Dendritic cell treated with granulocyte-macrophage colony-stimulating factor and Interleukin-4, amounts not matched to agents 40 ng/mL and 50 ng/mL, for 4 days (primary cell): Measurements from ENCODE around the gene PAGE1.

Source experiments
- H3K27ac Mint-ChIP-seq: one replicate; pipeline ENCODE4 v1.8.0; 2022; ENCODE audit warnings: mild to moderate bottlenecking, mixed read lengths
- H3K27me3 Mint-ChIP-seq: one replicate; pipeline ENCODE4 v1.8.0; 2022; ENCODE audit warnings: mild to moderate bottlenecking, mixed read lengths
- H3K36me3 Mint-ChIP-seq: one replicate; pipeline ENCODE4 v1.8.0; 2022; ENCODE audit warnings: low read depth, mixed read lengths
- H3K4me1 Mint-ChIP-seq: one replicate; pipeline ENCODE4 v1.8.0; 2022; ENCODE audit warnings: low read depth, mixed read lengths
- H3K4me3 Mint-ChIP-seq: one replicate; pipeline ENCODE4 v1.8.0; 2022; ENCODE audit warnings: mild to moderate bottlenecking, moderate library complexity, mixed read lengths
- H3K9me3 Mint-ChIP-seq: one replicate; pipeline ENCODE4 v1.8.0; 2022; ENCODE audit warnings: mixed read lengths
- intact Hi-C: fragments of 100-400 bp; cut with micrococcal nuclease; formaldehyde crosslinking; loops from one replicate; pipeline ENCODE4 v1.15.0; 2022

The PAGE1 gene

GRCh38 chrX:49673394-49673793 is 22.4 kb downstream of the PAGE1 start:
- H3K4me3 Mint-ChIP-seq: no peak overlapping the region
- intact Hi-C loops: no loop called here
- H3K27me3 Mint-ChIP-seq: no peaks in the 10 kb centered on the region
- H3K36me3 Mint-ChIP-seq: no peaks in the 10 kb centered on the region
- H3K4me1 Mint-ChIP-seq: no peaks in the 10 kb centered on the region
- no peak overlapping the region for H3K27ac Mint-ChIP-seq
- H3K9me3 Mint-ChIP-seq: no peaks in the 10 kb centered on the region

- Mint-ChIP-seq H3K9me3 (no peaks in the 10 kb centered on the region), H3K4me1 (no peaks in the 10 kb centered on the region)
Observed at GRCh38 chrX:49664824-49665223, 31.0 kb downstream of the PAGE1 start.

GRCh38 chrX:49661881-49662280 is 33.9 kb downstream of the PAGE1 start:
- H3K36me3 Mint-ChIP-seq: no peaks in the 10 kb centered on the region
- H3K27me3 Mint-ChIP-seq: no peaks in the 10 kb centered on the region
- intact Hi-C loops: no loop called here

More at GRCh38 chrX:49664824-49665223, 31.0 kb downstream of the PAGE1 start:
- intact Hi-C loops: no loop called here
- Mint-ChIP-seq H3K4me3 (no peak overlapping the region), H3K27me3 (no peaks in the 10 kb centered on the region), H3K27ac (no peak overlapping the region), H3K36me3 (no peaks in the 10 kb centered on the region)

GRCh38 chrX:49659771-49660170 is 36.0 kb downstream of the PAGE1 start:
- H3K4me3 Mint-ChIP-seq: no peak overlapping the region
- H3K27ac Mint-ChIP-seq: no peak overlapping the region
- H3K9me3 Mint-ChIP-seq: no peaks in the 10 kb centered on the region
- H3K4me1 Mint-ChIP-seq: no peaks in the 10 kb centered on the region
- no peaks in the 10 kb centered on the region for H3K27me3 Mint-ChIP-seq
- intact Hi-C loops: no loop called here
- no peaks in the 10 kb centered on the region for H3K36me3 Mint-ChIP-seq

More at GRCh38 chrX:49661881-49662280, 33.9 kb downstream of the PAGE1 start:
- no peaks in the 10 kb centered on the region for H3K4me1 Mint-ChIP-seq
- H3K27ac Mint-ChIP-seq: no peak overlapping the region
- no peak overlapping the region for H3K4me3 Mint-ChIP-seq
- no peaks in the 10 kb centered on the region for H3K9me3 Mint-ChIP-seq

- H3K4me3 Mint-ChIP-seq: no peak overlapping the region
- H3K27ac Mint-ChIP-seq: no peak overlapping the region
- no peaks in the 10 kb centered on the region for H3K36me3 Mint-ChIP-seq
- H3K9me3 Mint-ChIP-seq: no peaks in the 10 kb centered on the region
- no peaks in the 10 kb centered on the region for H3K4me1 Mint-ChIP-seq
- intact Hi-C loops: no loop called here
- H3K27me3 Mint-ChIP-seq: no peaks in the 10 kb centered on the region
Observed at GRCh38 chrX:49656533-49656932, 39.3 kb downstream of the PAGE1 start.

GRCh38 chrX:49644991-49645637 is 50.7 kb downstream of the PAGE1 start:
- no peaks in the 10 kb centered on the region for H3K9me3 Mint-ChIP-seq
- H3K27ac Mint-ChIP-seq: no peak overlapping the region
- H3K4me3 Mint-ChIP-seq: no peak overlapping the region
- H3K4me1 Mint-ChIP-seq: no peaks in the 10 kb centered on the region
- intact Hi-C loops: no loop called here
- H3K36me3 Mint-ChIP-seq: no peaks in the 10 kb centered on the region
- no peaks in the 10 kb centered on the region for H3K27me3 Mint-ChIP-seq
